ENCODE data around the gene TMEM74B. TPM values are rescaled to one million over a fixed set of nuclear protein-coding genes. Genes with fewer than 3 reads are reported as not detected.

The TMEM74B gene
- total and polyA plus RNA-seq, 4 donors = 0.71 to 3.8 (median 1.9) TPM; not detected in 1

Other genes starting within 250 kb of the TMEM74B start
- gene RSPO4, start 182.7 kb downstream of the TMEM74B start, total RNA-seq = 1 to 10 TPM in 1 of 2 donors, under 1 TPM in 1; 0.93 to 1.0 TPM
- gene RSPO4, start 182.7 kb downstream of the TMEM74B start, polyA plus RNA-seq = not detected
- 100 to 1,000 TPM in 1 of 2 donors, 10 to 100 TPM in 1; 96.9 to 105 TPM for gene PSMF1, start 66.4 kb downstream of the TMEM74B start, total RNA-seq
- gene PSMF1, start 66.4 kb downstream of the TMEM74B start, polyA plus RNA-seq = 10 to 100 TPM; 39.3 to 70.6 TPM
- under 1 TPM in 1 of 2 donors, not detected in 1; 0.54 TPM for gene C20orf202, start 18.5 kb upstream of the TMEM74B start, total RNA-seq
- gene C20orf202, start 18.5 kb upstream of the TMEM74B start, polyA plus RNA-seq = under 1 TPM; 0.26 to 0.88 TPM
- not detected for gene RAD21L1, start 41.1 kb upstream of the TMEM74B start, total RNA-seq
- not detected for gene RAD21L1, start 41.1 kb upstream of the TMEM74B start, polyA plus RNA-seq
- 1 to 10 TPM; 4.9 to 6.2 TPM for gene SNPH, start 81.3 kb upstream of the TMEM74B start, total RNA-seq
- 1 to 10 TPM; 1.3 to 6.8 TPM for gene SNPH, start 81.3 kb upstream of the TMEM74B start, polyA plus RNA-seq
- 1 to 10 TPM; 5.3 to 6.9 TPM for gene SDCBP2, start 144.2 kb upstream of the TMEM74B start, total RNA-seq
- 10 to 100 TPM in 1 of 2 donors, 1 to 10 TPM in 1; 4.0 to 63.4 TPM for gene SDCBP2, start 144.2 kb upstream of the TMEM74B start, polyA plus RNA-seq
- 100 to 1,000 TPM; 249 to 273 TPM for gene FKBP1A, start 208.1 kb upstream of the TMEM74B start, total RNA-seq
- 100 to 1,000 TPM; 105 to 202 TPM for gene FKBP1A, start 208.1 kb upstream of the TMEM74B start, polyA plus RNA-seq

Data from aorta (tissue), 4 donors.